Panc1 (cell line): Measurements from ENCODE around the gene USP33. TPM values are rescaled to one million over a fixed set of nuclear protein-coding genes. Genes with fewer than 3 reads are reported as not detected.

Experiments
- ATAC-seq: fragments of 200-7000 bp; cut with Tn5 transposase; 2 replicates; pipeline ENCODE4 v1.9.1; 2020; ENCODE audit warnings: mild to moderate bottlenecking, moderate library complexity
- BruUV-seq: library from RNA; stranded (reverse); fragments of 400-500 nt; replicated peaks from 2 replicates; lab custom pipeline; 2021; lab: Mats Ljungman, UMichigan
- CTCF ChIA-PET: fragments of 300-600 bp; sonication (Branson Sonifier 250); formaldehyde crosslinking; loops from one replicate; lab custom pipeline; 2022; ENCODE audit warnings: antibody characterized with exemption; lab: Charles Lee
- POLR2A ChIA-PET: fragments of 300-600 bp; sonication (Branson Sonifier 250); formaldehyde crosslinking; loops from one replicate; lab custom pipeline; 2022; ENCODE audit warnings: antibody characterized with exemption; lab: Charles Lee
- DNase-seq: peaks from one replicate; pipeline ENCODE4 v3.0.0-alpha.2; 2010; ENCODE audit warnings: low read depth, low spot score
- H3K27ac ChIP-seq: 2 replicates; pipeline ENCODE4 v1.5.1; 2011; ENCODE audit warnings: mild to moderate bottlenecking, low read length, inconsistent platforms
- H3K27me3 ChIP-seq: fragments of 200-500 bp; sonication (Bioruptor generic); 2 replicates; pipeline ENCODE4 v1.6.0; 2014; ENCODE audit warnings: low read length, inconsistent platforms; ENCODE audit not compliant: control insufficient read depth, insufficient read depth
- H3K36me3 ChIP-seq: fragments of 200-500 bp; sonication (Bioruptor generic); 2 replicates; pipeline ENCODE4 v1.5.1; 2014; ENCODE audit warnings: inconsistent platforms, mild to moderate bottlenecking, low read length, moderate library complexity; ENCODE audit not compliant: control insufficient read depth, insufficient read depth
- H3K4me1 ChIP-seq: 2 replicates; pipeline ENCODE4 v1.5.1; 2011; ENCODE audit warnings: inconsistent platforms, mild to moderate bottlenecking, low read length, moderate library complexity; ENCODE audit not compliant: control insufficient read depth, insufficient read depth
- H3K4me3 ChIP-seq, 2 experiments: 2 replicates each; pipeline ENCODE4 v1.5.1; 2011 to 2012; ENCODE audit warnings: low read depth in 2 of 2, low read length in 2 of 2, mild to moderate bottlenecking in 2 of 2, inconsistent platforms in 1 of 2, moderate library complexity in 1 of 2
- H3K9me3 ChIP-seq: fragments of 200-500 bp; sonication (Bioruptor generic); 2 replicates; pipeline ENCODE4 v1.5.1; 2014; ENCODE audit warnings: low read depth, mild to moderate bottlenecking, inconsistent platforms, low read length, moderate library complexity; ENCODE audit not compliant: control insufficient read depth, insufficient read depth
- CTCF ChIP-seq: fragments of 450-650 bp; IDR thresholded peaks from 2 replicates; pipeline ENCODE4 v1.5.1; 2017; ENCODE audit warnings: mild to moderate bottlenecking
- POLR2AphosphoS5 ChIP-seq: IDR thresholded peaks from 2 replicates; pipeline ENCODE4 v1.6.1; 2012; ENCODE audit warnings: mild to moderate bottlenecking, low read depth, low read length, moderate library complexity
- REST ChIP-seq, 2 experiments: IDR thresholded peaks; 2 replicates each; pipeline ENCODE4 v1.6.1; 2011 to 2012; ENCODE audit warnings: low read depth in 2 of 2, control low read depth in 1 of 2, low read length in 1 of 2, mild to moderate bottlenecking in 1 of 2, moderate library complexity in 1 of 2; ENCODE audit not compliant: insufficient read depth in 1 of 2
- SIN3A ChIP-seq: IDR thresholded peaks from 2 replicates; pipeline ENCODE4 v1.6.1; 2012; ENCODE audit warnings: low read depth, mild to moderate bottlenecking, low read length, moderate library complexity, borderline replicate concordance; ENCODE audit not compliant: insufficient read depth
- TCF7L2 ChIP-seq: IDR thresholded peaks from 2 replicates; pipeline ENCODE4 v1.6.1; 2011; ENCODE audit warnings: mild to moderate bottlenecking, low read depth, low read length, inconsistent platforms
- in situ Hi-C: cut with HindIII; loops from 2 replicates; pipeline ENCODE4 v1.10.0; 2016; ENCODE audit warnings: low sequenced_read_pairs, low pct_unique_long_range_greater_than_20kb
- intact Hi-C: fragments of 100-400 bp; cut with micrococcal nuclease; formaldehyde crosslinking; loops from one replicate; pipeline ENCODE4 v1.10.0; 2022; ENCODE audit not compliant: unreplicated experiment
- total RNA-seq: library from RNA; stranded (reverse); gene quantifications from one replicate; pipeline ENCODE4 v1.2.1, GENCODE V29; 2021; ENCODE audit not compliant: unreplicated experiment

Gene USP33
- total RNA-seq, 1 experiment from 2014 or later: 52.2 TPM

- BruUV-seq: no TSS peak
- in situ Hi-C loops: no loop called here
- ATAC-seq (no peak), DNase-seq (no peak)
- ChIA-PET CTCF (no interaction called here), POLR2A (interaction anchor here (0.6 kb wide), 1 partner anchor 9 kb away, joined by 12 read pairs; no protein-coding TSS in a partner anchor)
- intact Hi-C loops: no loop called here
- no peak for TF ChIP-seq SIN3A
- TF ChIP-seq POLR2AphosphoS5: no peak
- no peak for TF ChIP-seq TCF7L2
- TF ChIP-seq REST (IDR thresholded peaks at IDR 0.05; ENCODE audit: insufficient read depth in 1 of 2, low read depth in 2 of 2, low read length in 1 of 2): no peak
- TF ChIP-seq CTCF: no peak
- Histone ChIP-seq H3K9me3 (no peaks in the 10 kb centered on the region), H3K4me3 (no peak overlapping the region), H3K4me1 (peaks cover 27% of the 10 kb centered on the region), H3K27ac (no peak overlapping the region), H3K36me3 (no peaks in the 10 kb centered on the region; the same call in 1 of the 2 replicates), H3K27me3 (no peaks in the 10 kb centered on the region)
Measured at GRCh38 chr1:77672374-77672773, 87.3 kb downstream of the USP33 start.

GRCh38 chr1:77671836-77672235 is 87.8 kb downstream of the USP33 start:
- intact Hi-C loops: no loop called here
- ChIA-PET POLR2A (interaction anchor here (0.6 kb wide), 1 partner anchor 10 kb away, joined by 12 read pairs; no protein-coding TSS in a partner anchor), CTCF (interaction anchor here (0.6 kb wide), 1 partner anchor 265 kb away, joined by 3 read pairs; no protein-coding TSS in a partner anchor)
- no peaks in the 10 kb centered on the region for H3K9me3 ChIP-seq
- no peaks in the 10 kb centered on the region; the same call in 1 of the 2 replicates for H3K36me3 ChIP-seq
- TF ChIP-seq TCF7L2 (no peak), POLR2AphosphoS5 (no peak), CTCF (no peak), SIN3A (no peak), REST (IDR thresholded peaks at IDR 0.05; ENCODE audit: insufficient read depth in 1 of 2, low read depth in 2 of 2, low read length in 1 of 2) (no peak)
- in situ Hi-C loops: no loop called here
- H3K4me1 ChIP-seq: peaks cover 27% of the 10 kb centered on the region
- DNase-seq (no peak), ATAC-seq (peak; percentile 11; the same call in 1 of the 2 replicates)
- no peak overlapping the region for H3K4me3 ChIP-seq
- no peaks in the 10 kb centered on the region for H3K27me3 ChIP-seq
- no peak overlapping the region for H3K27ac ChIP-seq
- BruUV-seq: no TSS peak
